GM19240 (cell line): ENCODE results near the gene ALDH4A1.
"Not testable (repeated sequence)": the region's sequence is repeated elsewhere in the genome, so short reads cannot be mapped to it uniquely, and the experiment has no call there.

Source experiments
- DNase-seq: peaks from one replicate; pipeline ENCODE4 v3.0.0; 2011; ENCODE audit warnings: low spot score; ENCODE audit not compliant: insufficient read length

Gene ALDH4A1

GRCh38 chr1:18879215-18879790 lies 23.1 kb downstream of the ALDH4A1 start:
- no peak for DNase-seq

GRCh38 chr1:18878538-18879214 lies 23.7 kb downstream of the ALDH4A1 start:
- no peak for DNase-seq

GRCh38 chr1:18877282-18877681 lies 25.1 kb downstream of the ALDH4A1 start:
- DNase-seq: no peak

- DNase-seq: no peak
These were observed 26.1 kb downstream of the ALDH4A1 start for GRCh38 chr1:18876210-18876609.

- DNase-seq: no peak
These were observed 26.6 kb downstream of the ALDH4A1 start for GRCh38 chr1:18875796-18876128.

GRCh38 chr1:18875107-18875795 lies 27.1 kb downstream of the ALDH4A1 start:
- DNase-seq: peak; percentile 64

GRCh38 chr1:18874600-18874999 lies 27.8 kb downstream of the ALDH4A1 start:
- no peak for DNase-seq

GRCh38 chr1:18874036-18874435 lies 28.3 kb downstream of the ALDH4A1 start:
- no peak for DNase-seq

GRCh38 chr1:18872071-18872611 lies 30.2 kb downstream of the ALDH4A1 start:
- DNase-seq: no peak

- no peak for DNase-seq
These were observed 30.8 kb downstream of the ALDH4A1 start for GRCh38 chr1:18871401-18872070.

GRCh38 chr1:18870957-18871356 lies 31.4 kb downstream of the ALDH4A1 start:
- DNase-seq: no peak

GRCh38 chr1:18870595-18870865 lies 31.8 kb downstream of the ALDH4A1 start:
- not testable (repeated sequence) for DNase-seq

GRCh38 chr1:18869847-18870594 lies 32.3 kb downstream of the ALDH4A1 start:
- no peak for DNase-seq

- DNase-seq: no peak
These were observed 33.4 kb downstream of the ALDH4A1 start for GRCh38 chr1:18868801-18869424.

GRCh38 chr1:18868354-18868753 lies 34.0 kb downstream of the ALDH4A1 start:
- DNase-seq: no peak

- no peak for DNase-seq
These were observed 35.5 kb downstream of the ALDH4A1 start for GRCh38 chr1:18866846-18867245.

GRCh38 chr1:18866314-18866713 lies 36.0 kb downstream of the ALDH4A1 start:
- DNase-seq: no peak

GRCh38 chr1:18865176-18865575 lies 37.2 kb downstream of the ALDH4A1 start:
- DNase-seq: no peak

GRCh38 chr1:18861590-18861989 lies 40.8 kb downstream of the ALDH4A1 start:
- DNase-seq: no peak

GRCh38 chr1:18861082-18861481 lies 41.3 kb downstream of the ALDH4A1 start:
- DNase-seq: no peak

- DNase-seq: no peak
These were observed 42.8 kb downstream of the ALDH4A1 start, which contains the start of gene TAS1R2 for GRCh38 chr1:18859560-18859959. Gene TAS1R2 (minus strand): TSS chr1:18859660. CDS start chr1:18859660, 0 bp downstream.
